ENCODE data around the gene MLNR. TPM values are rescaled to one million over a fixed set of nuclear protein-coding genes. Genes with fewer than 3 reads are reported as not detected.

The MLNR gene
- polyA plus RNA-seq, 1 of the 3 experiments (the other 2 are of a cell fraction): not detected

- H3K79me2 ChIP-seq (ENCODE audit: insufficient read depth): 0 out of 2 replicates have a peak, but pooled peaks cover 5% of the 10 kb centered on the region
- TF ChIP-seq REST (IDR thresholded peaks at IDR 0.05; ENCODE audit: low read depth, low read length) (no peak), PBX3 (IDR thresholded peaks at IDR 0.05) (no peak), TCF12 (IDR thresholded peaks at IDR 0.05) (no peak), SIN3A (IDR thresholded peaks at IDR 0.05; ENCODE audit: borderline replicate concordance, low read depth, low read length) (no peak), NFIC (IDR thresholded peaks at IDR 0.05; ENCODE audit: borderline replicate concordance) (no peak), RFX5 (IDR thresholded peaks at IDR 0.05; ENCODE audit: low read length) (no peak), EP300 (IDR thresholded peaks at IDR 0.05; ENCODE audit: borderline replicate concordance in 1 of 2, low read depth in 1 of 2, low read length in 1 of 2) (no peak), MXI1 (IDR thresholded peaks at IDR 0.05; ENCODE audit: low read depth, low read length) (no peak)
- no peaks in the 10 kb centered on the region for H4K20me1 ChIP-seq (ENCODE audit: insufficient read depth)
- no peak overlapping the region for H2AFZ ChIP-seq (ENCODE audit: low read depth)
- H3K27ac ChIP-seq (ENCODE audit: low read depth in 2 of 2, low read length in 1 of 2): no peak overlapping the region
- WGBS (ENCODE audit: low lambda C conversion rate): 100% methylated on average over 1 of the region's 1 CpG
- ChIA-PET CTCF (no interaction called here), POLR2A (no interaction called here)
- H3K36me3 ChIP-seq (replicated peaks in 1 of 2; ENCODE audit: control insufficient read depth in 1 of 2, insufficient read depth in 2 of 2, low read length in 1 of 2): peaks cover 60 to 90% of the 10 kb centered on the region in 2 experiments
- DNase-seq: no peak
- no peak overlapping the region for H3K4me3 ChIP-seq (ENCODE audit: low read depth in 2 of 2, low read length in 1 of 2)
- no peak overlapping the region for H3K4me2 ChIP-seq
- no peak overlapping the region for H3K9ac ChIP-seq
- peaks cover 0 to 10% of the 10 kb centered on the region in 2 experiments; a peak in 1 of 4 replicates for H3K4me1 ChIP-seq (ENCODE audit: control insufficient read depth in 1 of 2, insufficient read depth in 2 of 2, low read depth in 1 of 2, low read length in 1 of 2)
- no peaks in the 10 kb centered on the region for H3K27me3 ChIP-seq (ENCODE audit: insufficient read depth)
- no peaks in the 10 kb centered on the region for H3K9me2 ChIP-seq
- H3K9me3 ChIP-seq: no peaks in the 10 kb centered on the region
- peaks cover 11% of the 10 kb centered on the region for H3F3A ChIP-seq (replicated peaks; ENCODE audit: insufficient read depth)
Observed at GRCh38 chr13:49185264-49185663, 34.9 kb upstream of the MLNR start.

- 95% methylated on average over 2 of the region's 2 CpGs for WGBS (ENCODE audit: low lambda C conversion rate)
- DNase-seq: no peak
- Histone ChIP-seq H3K27me3 (ENCODE audit: insufficient read depth) (no peaks in the 10 kb centered on the region), H3K9ac (no peak overlapping the region), H2AFZ (ENCODE audit: low read depth) (no peak overlapping the region), H3K9me3 (no peaks in the 10 kb centered on the region), H3K4me1 (ENCODE audit: control insufficient read depth in 1 of 2, insufficient read depth in 2 of 2, low read depth in 1 of 2, low read length in 1 of 2) (peaks cover 0 to 7% of the 10 kb centered on the region in 2 experiments; a peak in 1 of 4 replicates), H3K4me3 (ENCODE audit: low read depth in 2 of 2, low read length in 1 of 2) (no peak overlapping the region), H3K79me2 (ENCODE audit: insufficient read depth) (no peaks in the 10 kb centered on the region), H3K27ac (ENCODE audit: low read depth in 2 of 2, low read length in 1 of 2) (no peak overlapping the region), H3K36me3 (replicated peaks in 1 of 2; ENCODE audit: control insufficient read depth in 1 of 2, insufficient read depth in 2 of 2, low read length in 1 of 2) (peaks cover 66 to 90% of the 10 kb centered on the region in 2 experiments), H3K9me2 (no peaks in the 10 kb centered on the region), H3K4me2 (no peak overlapping the region), H3F3A (replicated peaks; ENCODE audit: insufficient read depth) (peaks cover 13% of the 10 kb centered on the region), H4K20me1 (ENCODE audit: insufficient read depth) (no peaks in the 10 kb centered on the region)
- TF ChIP-seq SMC3 (IDR thresholded peaks at IDR 0.05; ENCODE audit: low read depth, low read length) (no peak), NRF1 (IDR thresholded peaks at IDR 0.05; ENCODE audit: low read depth, low read length) (no peak)
- ChIA-PET CTCF (no interaction called here), POLR2A (no interaction called here)
Observed at GRCh38 chr13:49190901-49191300, 29.2 kb upstream of the MLNR start.
